ENCODE data around the gene ABCB9. TPM values are rescaled to one million over a fixed set of nuclear protein-coding genes. Genes with fewer than 3 reads are reported as not detected.

The ABCB9 gene
- total RNA-seq, 1 experiment from 2014 or later: 4.6 TPM

DNA sequence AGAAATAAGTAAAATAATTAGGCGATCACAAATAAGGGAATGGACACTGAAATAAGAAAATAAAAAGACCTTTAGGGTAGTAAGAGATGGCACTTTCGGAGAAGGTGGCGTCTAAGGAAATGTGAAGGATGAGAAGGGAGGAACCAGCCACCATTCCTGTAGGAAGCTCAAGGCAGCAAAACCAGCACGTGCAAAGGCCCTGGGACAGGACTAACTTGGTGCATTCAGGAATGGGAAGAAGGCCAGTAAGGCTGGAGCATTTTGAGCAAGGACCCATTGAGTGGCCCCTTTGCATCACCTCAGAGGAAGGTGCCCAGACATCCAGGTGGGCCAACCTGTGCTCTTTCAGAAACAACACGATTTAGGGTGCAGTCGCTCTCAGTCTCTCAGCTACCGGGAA lies 69.6 kb downstream of the ABCB9 start:
- H2AK5ac ChIP-seq (ENCODE audit: insufficient read length, low read length): no peak overlapping the region
- H3K4me1 ChIP-seq (ENCODE audit: insufficient read depth, low read length): 0 out of 2 replicates have a peak, but pooled peaks cover 3% of the 10 kb centered on the region
- no peak overlapping the region for H2BK20ac ChIP-seq (ENCODE audit: low read depth, low read length, poor library complexity, severe bottlenecking)
- H3K23ac ChIP-seq (ENCODE audit: insufficient read length, low read depth, low read length): no peak overlapping the region
- no peak overlapping the region for H2BK15ac ChIP-seq (ENCODE audit: low read depth, low read length)
- H3K27ac Mint-ChIP-seq: no peak overlapping the region
- H3K56ac ChIP-seq (ENCODE audit: insufficient read length, low read depth, low read length): no peak overlapping the region
- peak overlapping the region; percentile 73 to 91 for H3K4me3 Mint-ChIP-seq
- H3K27ac ChIP-seq (ENCODE audit: insufficient read length, low read depth, low read length): no peak overlapping the region
- no peaks in the 10 kb centered on the region for H4K20me1 ChIP-seq (ENCODE audit: control insufficient read depth, insufficient read depth, insufficient read length)
- peaks cover 83% of the 10 kb centered on the region for H3K27me3 Mint-ChIP-seq (ENCODE audit: low read depth)
- no peak for TF ChIP-seq CTCF (conservative IDR thresholded peaks at IDR 0.05)
- H3K23me2 ChIP-seq (ENCODE audit: insufficient read length, low read depth, low read length, poor library complexity, severe bottlenecking): peaks cover 7% of the 10 kb centered on the region
- H4K8ac ChIP-seq (replicated peaks; ENCODE audit: insufficient read length, low read depth, low read length): no peak overlapping the region
- no peak overlapping the region for H3K18ac ChIP-seq (ENCODE audit: insufficient read length, low read depth, low read length)
- H3K36me3 Mint-ChIP-seq (ENCODE audit: insufficient read depth in 1 of 3, low read depth in 3 of 3): peaks cover 0 to 5% (median 0%) of the 10 kb centered on the region in 3 experiments; a peak in 2 of 7 replicates
- H4K91ac ChIP-seq (ENCODE audit: insufficient read length, low read depth, low read length): no peak overlapping the region
- peaks cover 34 to 36% of the 10 kb centered on the region in 2 experiments for H3K4me1 Mint-ChIP-seq
- H3K79me1 ChIP-seq (ENCODE audit: insufficient read depth, low read depth, low read length, poor library complexity, severe bottlenecking): no peaks in the 10 kb centered on the region
- H2BK5ac ChIP-seq (ENCODE audit: insufficient read length, low read length): no peak overlapping the region
- no peak overlapping the region for H2BK12ac ChIP-seq (ENCODE audit: insufficient read length, low read depth, low read length)
- no peak overlapping the region; the same call in 1 of the 2 replicates for H3K4ac ChIP-seq (ENCODE audit: low read depth, low read length)
- WGBS (ENCODE audit: extremely low coverage, insufficient read length, low lambda C conversion rate): no CpG with 5 or more reads among the region's 7 CpGs
- no peak overlapping the region for H3K14ac ChIP-seq (ENCODE audit: insufficient read depth, low read length)
- no peak overlapping the region for H3K9ac ChIP-seq (ENCODE audit: extremely low read depth, insufficient read length, low read length)
- H2BK120ac ChIP-seq (ENCODE audit: low read depth, low read length, poor library complexity, severe bottlenecking): no peak overlapping the region
- peaks cover 0 to 6% of the 10 kb centered on the region in 2 experiments; a peak in 3 of 5 replicates for H3K9me3 Mint-ChIP-seq
- no peak overlapping the region for H4K5ac ChIP-seq (ENCODE audit: insufficient read length, low read depth, low read length)
- no peak overlapping the region for H3T11ph ChIP-seq (ENCODE audit: low read length)
- H3K4me2 ChIP-seq (ENCODE audit: insufficient read depth, insufficient read length, low read length): no peak overlapping the region
- peaks cover 7% of the 10 kb centered on the region; the same call in 1 of the 2 replicates for H3K27me3 ChIP-seq (ENCODE audit: insufficient read depth, low read length)
- H3K9me3 ChIP-seq (ENCODE audit: control insufficient read depth, low read depth, low read length): no peaks in the 10 kb centered on the region
- no peak overlapping the region for H2AFZ ChIP-seq (ENCODE audit: low read length)
- no peak for DNase-seq
- H3K79me2 ChIP-seq (ENCODE audit: insufficient read depth, low read length): no peaks in the 10 kb centered on the region
